IMR-90 (cell line): ENCODE data around the gene RIPK4. TPM values are rescaled to one million over a fixed set of nuclear protein-coding genes. Genes with fewer than 3 reads are reported as not detected.

Source experiments
- ATAC-seq: fragments of 200-7000 bp; cut with Tn5 transposase; 2 replicates; pipeline ENCODE4 v1.9.1; 2020; ENCODE audit warnings: low read depth, mild to moderate bottlenecking, moderate library complexity
- BruUV-seq: library from RNA; stranded (reverse); fragments of 400-500 nt; replicated peaks from 2 replicates; lab custom pipeline; 2021; lab: Mats Ljungman, UMichigan
- CTCF ChIA-PET: fragments of 300-600 bp; formaldehyde crosslinking; extraction: SDS; loops from one replicate; lab custom pipeline; 2021; ENCODE audit warnings: antibody characterized with exemption; lab: Yijun Ruan, JAX
- POLR2A ChIA-PET: fragments of 300-600 bp; sonication (Branson Sonifier 250); formaldehyde crosslinking; loops from one replicate; lab custom pipeline; 2022; ENCODE audit warnings: antibody characterized with exemption; ENCODE audit not compliant: unreplicated experiment; lab: Charles Lee
- DNase-seq: peaks from one replicate; pipeline ENCODE4 v3.0.0; 2013
- H2AFZ ChIP-seq: replicated peaks from 2 replicates; pipeline ENCODE3; 2013; ENCODE audit warnings: low read length, mild to moderate bottlenecking; ENCODE audit not compliant: poor library complexity
- H2AK5ac ChIP-seq: 2 replicates; pipeline ENCODE4 v1.6.1; 2013; ENCODE audit warnings: low read depth, low read length, inconsistent platforms
- H2AK9ac ChIP-seq: replicated peaks from 2 replicates; pipeline ENCODE3; 2013; ENCODE audit warnings: mild to moderate bottlenecking, low read depth, low read length, moderate library complexity; ENCODE audit not compliant: poor library complexity
- H2BK120ac ChIP-seq: 2 replicates; pipeline ENCODE4 v1.6.1; 2013; ENCODE audit warnings: low read depth, low read length, inconsistent platforms
- H2BK15ac ChIP-seq: 3 replicates; pipeline ENCODE4 v1.6.1; 2013; ENCODE audit warnings: low read depth, low read length, inconsistent platforms
- H2BK20ac ChIP-seq: 2 replicates; pipeline ENCODE4 v1.6.1; 2013; ENCODE audit warnings: low read depth, mild to moderate bottlenecking, inconsistent platforms, low read length, moderate library complexity
- H2BK5ac ChIP-seq: 2 replicates; pipeline ENCODE4 v1.6.1; 2013; ENCODE audit warnings: mild to moderate bottlenecking, low read depth, low read length, inconsistent platforms; ENCODE audit not compliant: poor library complexity, severe bottlenecking
- H3K14ac ChIP-seq: replicated peaks from 2 replicates; pipeline ENCODE4 v1.6.1; 2013; ENCODE audit warnings: low read depth, low read length, inconsistent platforms
- H3K18ac ChIP-seq: 2 replicates; pipeline ENCODE4 v1.6.1; 2013; ENCODE audit warnings: low read depth, low read length, control low read depth
- H3K23ac ChIP-seq: 2 replicates; pipeline ENCODE4 v1.6.1; 2013; ENCODE audit warnings: low read depth, low read length, inconsistent platforms
- H3K27ac ChIP-seq: 2 replicates; pipeline ENCODE4 v1.5.1; 2013; ENCODE audit warnings: mild to moderate bottlenecking, control low read depth, low read length; ENCODE audit not compliant: insufficient read depth
- H3K27me3 ChIP-seq: 2 replicates; pipeline ENCODE4 v1.6.1; 2013; ENCODE audit warnings: low read length; ENCODE audit not compliant: control insufficient read depth, insufficient read depth
- H3K36me3 ChIP-seq: 2 replicates; pipeline ENCODE4 v1.6.1; 2013; ENCODE audit warnings: low read length, mixed read lengths; ENCODE audit not compliant: control insufficient read depth, insufficient read depth
- H3K4ac ChIP-seq: 2 replicates; pipeline ENCODE4 v1.6.1; 2013; ENCODE audit warnings: low read depth, low read length, inconsistent platforms
- H3K4me1 ChIP-seq: 2 replicates; pipeline ENCODE4 v1.6.1; 2013; ENCODE audit warnings: low read length, mixed read lengths; ENCODE audit not compliant: control insufficient read depth, insufficient read depth
- H3K4me2 ChIP-seq: 2 replicates; pipeline ENCODE4 v1.6.1; 2013; ENCODE audit warnings: low read depth, mild to moderate bottlenecking, control low read depth, low read length, moderate library complexity
- H3K4me3 ChIP-seq: 2 replicates; pipeline ENCODE4 v1.5.1; 2013; ENCODE audit warnings: low read depth, mild to moderate bottlenecking, control low read depth, low read length, moderate library complexity; ENCODE audit not compliant: insufficient read depth
- H3K56ac ChIP-seq: 2 replicates; pipeline ENCODE4 v1.6.1; 2013; ENCODE audit warnings: low read length, inconsistent platforms; ENCODE audit not compliant: insufficient read depth; ENCODE audit errors: extremely low read depth
- H3K79me1 ChIP-seq, 2 experiments: 2 replicates each; pipeline ENCODE4 v1.6.1; 2013; ENCODE audit warnings: low read length in 2 of 2, inconsistent platforms in 1 of 2, low read depth in 1 of 2
- H3K9ac ChIP-seq: 2 replicates; pipeline ENCODE4 v1.6.1; 2013; ENCODE audit warnings: low read depth, low read length, control low read depth
- H3K9me1 ChIP-seq: 2 replicates; pipeline ENCODE4 v1.6.1; 2013; ENCODE audit warnings: low read length, inconsistent platforms; ENCODE audit not compliant: insufficient read depth
- H3K9me3 ChIP-seq: 2 replicates; pipeline ENCODE4 v1.6.1; 2013; ENCODE audit warnings: low read length; ENCODE audit not compliant: control insufficient read depth, insufficient read depth
- H4K20me1 ChIP-seq: 2 replicates; pipeline ENCODE4 v1.6.1; 2013; ENCODE audit warnings: low read length, inconsistent platforms; ENCODE audit not compliant: insufficient read depth
- H4K5ac ChIP-seq: 2 replicates; pipeline ENCODE4 v1.6.1; 2013; ENCODE audit warnings: mild to moderate bottlenecking, low read depth, low read length, control low read depth
- H4K8ac ChIP-seq, 2 experiments: 2 replicates each; pipeline ENCODE4 v1.6.1; 2013; ENCODE audit warnings: low read depth in 2 of 2, low read length in 2 of 2, control low read depth in 1 of 2, inconsistent platforms in 1 of 2
- H4K91ac ChIP-seq: 2 replicates; pipeline ENCODE4 v1.6.1; 2013; ENCODE audit warnings: low read depth, low read length, inconsistent platforms; ENCODE audit not compliant: insufficient read depth
- RAD21 ChIP-seq: IDR thresholded peaks from 2 replicates; pipeline ENCODE4 v1.6.1; 2012; ENCODE audit warnings: low read length, improper control_type of control experiment
- WGBS, 2 experiments: methylation state at CpG; one replicate each; pipeline versions ENCODE4 v1.1.5 to v1.1.7; 2013; ENCODE audit warnings: missing lambda C conversion rate in 2 of 2; ENCODE audit not compliant: insufficient read length in 1 of 2; ENCODE audit errors: extremely low coverage in 2 of 2; 5-methylcytosine and 5-hydroxymethylcytosine counted together
- dilution Hi-C: fragments of 300-500 bp; cut with HindIII; formaldehyde crosslinking; loops from one replicate; pipeline ENCODE4 v1.14.3; 2018; ENCODE audit warnings: low sequenced_read_pairs; ENCODE audit not compliant: unreplicated experiment
- in situ Hi-C: fragments of 300-500 bp; cut with MboI; formaldehyde crosslinking; loops from 3 replicates; pipeline ENCODE4 v1.14.3; 2019; ENCODE audit warnings: low sequenced_read_pairs, inconsistent platforms, mixed read lengths
- intact Hi-C: fragments of 100-400 bp; cut with micrococcal nuclease; formaldehyde crosslinking; loops from 2 replicates; pipeline ENCODE4 v1.10.0; 2022
- polyA plus RNA-seq, 3 experiments: library from polyadenylated mRNA; depleted of rRNA; stranded (reverse); fragments of >200 nt; gene quantifications; 2 replicates each; pipeline ENCODE4 v1.2.3, GENCODE V29; 2012; ENCODE audit warnings: low replicate concordance in 1 of 3
- total RNA-seq: library from RNA; depleted of rRNA; stranded (reverse); fragments of >200 nt; gene quantifications from 2 replicates; pipeline ENCODE4 v1.2.3, GENCODE V29; 2012

Gene RIPK4
- total and polyA plus RNA-seq, 2 of the 4 experiments (the other 2 are of a cell fraction), result under 0.01 to 0.03 TPM

GRCh38 chr21:41808094-41808493, 41.2 kb upstream of the RIPK4 start:
- Histone ChIP-seq H4K5ac (no peak overlapping the region), H3K36me3 (peaks cover 13% of the 10 kb centered on the region), H3K4ac (no peak overlapping the region), H4K8ac (no peak overlapping the region), H2AK5ac (no peak overlapping the region), H4K91ac (no peak overlapping the region), H3K56ac (no peak overlapping the region), H2BK20ac (no peak overlapping the region), H3K79me1 (peaks cover 0 to 7% of the 10 kb centered on the region in 2 experiments; a peak in 1 of 4 replicates), H2BK15ac (no peak overlapping the region), H3K9ac (no peak overlapping the region), H2AFZ (no peak overlapping the region), H3K27ac (no peak overlapping the region), H3K4me2 (no peak overlapping the region), H3K9me3 (no peaks in the 10 kb centered on the region), H2AK9ac (no peak overlapping the region), H3K4me3 (no peak overlapping the region), H2BK120ac (no peak overlapping the region), H3K14ac (no peak overlapping the region), H4K20me1 (no peaks in the 10 kb centered on the region), H3K9me1 (peaks cover 2% of the 10 kb centered on the region; the same call in 1 of the 2 replicates), H3K18ac (no peak overlapping the region), H3K27me3 (no peaks in the 10 kb centered on the region), H3K4me1 (no peaks in the 10 kb centered on the region), H2BK5ac (no peak overlapping the region), H3K23ac (no peak overlapping the region)
- DNase-seq (no peak), ATAC-seq (no peak)
- in situ Hi-C loops, result no loop called here
- WGBS, 2 experiments, result 96% methylated on average over 9 of the region's 18 CpGs; no CpG with 5 or more reads in 1 of the 2 experiments
- dilution Hi-C loops, result no loop called here
- POLR2A ChIA-PET, result no interaction called here
- CTCF ChIA-PET, result no interaction called here
- no peak for TF ChIP-seq RAD21
- BruUV-seq, result no TSS peak
- intact Hi-C loops, result no loop called here
